Effector memory CD8-positive, alpha-beta T cell (primary cell): Measurements from ENCODE around the gene BICDL2.

Experiments
- ATAC-seq: fragments of 150-1000 bp; cut with Tn5 transposase; replicated peaks from 2 replicates; pipeline ENCODE4 v1.10.0; 2021; ENCODE audit warnings: mild to moderate bottlenecking, moderate library complexity
- DNase-seq, 3 experiments: peaks; one replicate each; pipeline ENCODE4 v3.0.0; 2021
- H3K27ac Mint-ChIP-seq, 2 donors: one replicate each; pipeline ENCODE4 v1.8.0; 2022; ENCODE audit warnings: mild to moderate bottlenecking in 2 of 2, mixed read lengths in 2 of 2, moderate library complexity in 2 of 2
- H3K27me3 Mint-ChIP-seq, 2 donors: one replicate each; pipeline ENCODE4 v1.8.0; 2022; ENCODE audit warnings: mixed read lengths in 2 of 2
- H3K36me3 Mint-ChIP-seq: one replicate; pipeline ENCODE4 v1.8.0; 2022; ENCODE audit warnings: mild to moderate bottlenecking, moderate library complexity, mixed read lengths; ENCODE audit not compliant: insufficient read depth
- H3K4me1 Mint-ChIP-seq, 2 donors: one replicate each; pipeline ENCODE4 v1.8.0; 2022; ENCODE audit warnings: low read depth in 2 of 2, mixed read lengths in 2 of 2
- H3K4me3 Mint-ChIP-seq, 2 donors: one replicate each; pipeline ENCODE4 v1.8.0; 2022; ENCODE audit warnings: mild to moderate bottlenecking in 2 of 2, mixed read lengths in 2 of 2, moderate library complexity in 2 of 2
- H3K9me3 Mint-ChIP-seq, 2 donors: one replicate each; pipeline ENCODE4 v1.8.0; 2022; ENCODE audit warnings: mixed read lengths in 2 of 2

The BICDL2 gene

GRCh38 chr16:3022684-3023414 is 13.9 kb downstream of the BICDL2 start:
- Mint-ChIP-seq H3K4me3 (peak overlapping the region; percentile 81 to 85), H3K27me3 (no peaks in the 10 kb centered on the region), H3K36me3 (peaks cover 26% of the 10 kb centered on the region), H3K9me3 (no peaks in the 10 kb centered on the region), H3K27ac (peak overlapping the region in 1 of 2 donors; percentile 93), H3K4me1 (peaks cover 41 to 45% of the 10 kb centered on the region in 2 donors)
- DNase-seq (no peak), ATAC-seq (no peak)

- ATAC-seq (peak; percentile 23), DNase-seq (peak; percentile 62 to 66 (median 65))
- H3K27ac Mint-ChIP-seq = peak overlapping the region in 1 of 2 donors; percentile 93
- peak overlapping the region; percentile 81 to 85 for H3K4me3 Mint-ChIP-seq
- H3K27me3 Mint-ChIP-seq = no peaks in the 10 kb centered on the region
- H3K9me3 Mint-ChIP-seq = no peaks in the 10 kb centered on the region
- H3K36me3 Mint-ChIP-seq = peaks cover 26% of the 10 kb centered on the region
- peaks cover 41 to 45% of the 10 kb centered on the region in 2 donors for H3K4me1 Mint-ChIP-seq
These were observed 14.5 kb downstream of the BICDL2 start for GRCh38 chr16:3022208-3022683.

DNA sequence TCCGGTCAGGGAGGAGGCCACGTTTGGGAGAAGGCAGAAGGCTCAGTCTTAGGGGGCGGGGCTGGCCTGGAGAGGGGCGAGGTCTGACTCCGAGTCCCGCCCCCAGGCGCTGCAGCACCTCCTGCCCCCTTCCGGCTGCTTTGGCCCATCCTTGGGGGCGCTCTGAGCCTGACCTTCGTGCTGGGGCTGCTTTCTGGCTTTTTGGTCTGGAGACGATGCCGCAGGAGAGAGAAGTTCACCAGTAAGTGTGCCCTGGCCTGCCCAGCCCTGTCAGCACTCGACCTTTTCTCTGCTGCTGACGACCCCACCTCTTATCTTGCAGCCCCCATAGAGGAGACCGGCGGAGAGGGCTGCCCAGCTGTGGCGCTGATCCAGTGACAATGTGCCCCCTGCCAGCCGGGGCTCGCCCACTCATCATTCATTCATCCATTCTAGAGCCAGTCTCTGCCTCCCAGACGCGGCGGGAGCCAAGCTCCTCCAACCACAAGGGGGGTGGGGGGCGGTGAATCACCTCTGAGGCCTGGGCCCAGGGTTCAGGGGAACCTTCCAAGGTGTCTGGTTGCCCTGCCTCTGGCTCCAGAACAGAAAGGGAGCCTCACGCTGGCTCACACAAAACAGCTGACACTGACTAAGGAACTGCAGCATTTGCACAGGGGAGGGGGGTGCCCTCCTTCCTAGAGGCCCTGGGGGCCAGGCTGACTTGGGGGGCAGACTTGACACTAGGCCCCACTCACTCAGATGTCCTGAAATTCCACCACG is 15.1 kb downstream of the BICDL2 start:
- peaks cover 41 to 45% of the 10 kb centered on the region in 2 donors for H3K4me1 Mint-ChIP-seq
- H3K27ac Mint-ChIP-seq = peak overlapping the region; percentile 42 to 93
- H3K4me3 Mint-ChIP-seq = peak overlapping the region; percentile 81 to 85
- ATAC-seq (peak; percentile 15), DNase-seq (peak; percentile 56 to 60 (median 57))
- no peaks in the 10 kb centered on the region for H3K27me3 Mint-ChIP-seq
- H3K9me3 Mint-ChIP-seq = no peaks in the 10 kb centered on the region
- H3K36me3 Mint-ChIP-seq = peaks cover 26% of the 10 kb centered on the region

DNA sequence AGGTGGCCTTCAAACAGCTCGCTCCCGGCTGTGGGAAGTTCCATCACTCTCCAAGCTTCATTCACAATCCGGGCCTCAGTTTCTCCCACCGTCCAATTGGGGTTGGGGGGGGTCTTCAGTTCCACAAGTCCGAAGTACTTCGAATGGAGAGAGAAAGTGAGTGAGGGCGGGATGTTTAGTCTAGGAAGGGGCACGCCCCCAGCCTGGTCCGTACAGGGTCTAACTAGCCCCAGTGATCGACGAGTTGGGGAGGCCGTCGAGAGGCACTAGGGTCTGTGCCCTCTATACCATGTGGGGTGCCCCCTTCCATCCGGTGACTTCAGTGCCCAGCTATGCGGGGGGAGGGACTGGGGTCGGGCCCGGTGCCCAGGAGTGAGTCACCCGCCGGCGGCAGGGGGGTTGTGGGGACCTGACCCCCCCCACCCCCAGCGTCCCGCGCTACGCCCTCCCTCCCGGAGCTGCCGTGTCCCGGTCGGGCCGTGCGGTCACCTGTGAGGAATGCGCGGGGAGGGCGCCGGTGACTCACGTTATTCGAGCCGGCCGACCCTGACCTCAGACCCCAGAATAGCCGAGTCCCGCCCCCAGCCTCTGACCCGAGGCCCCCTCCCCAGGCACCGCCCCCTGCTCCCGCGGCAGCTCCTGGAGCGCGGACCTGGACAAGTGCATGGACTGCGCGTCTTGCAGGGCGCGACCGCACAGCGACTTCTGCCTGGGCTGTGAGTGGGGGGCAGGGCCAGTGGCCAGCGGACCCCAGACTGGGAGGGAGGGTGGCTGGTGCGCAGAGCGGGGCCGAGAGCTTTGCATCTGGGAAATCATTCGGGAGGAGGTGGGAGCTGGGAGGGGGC is 15.9 kb downstream of the BICDL2 start:
- Mint-ChIP-seq H3K9me3 (no peaks in the 10 kb centered on the region), H3K27me3 (no peaks in the 10 kb centered on the region), H3K27ac (peak overlapping the region; percentile 85 to 93), H3K4me3 (peak overlapping the region; percentile 81 to 85), H3K36me3 (peaks cover 23% of the 10 kb centered on the region), H3K4me1 (peaks cover 41 to 45% of the 10 kb centered on the region in 2 donors)
- peak; percentile 39 to 60 (median 55) for DNase-seq
- ATAC-seq = peak; percentile 31

DNA sequence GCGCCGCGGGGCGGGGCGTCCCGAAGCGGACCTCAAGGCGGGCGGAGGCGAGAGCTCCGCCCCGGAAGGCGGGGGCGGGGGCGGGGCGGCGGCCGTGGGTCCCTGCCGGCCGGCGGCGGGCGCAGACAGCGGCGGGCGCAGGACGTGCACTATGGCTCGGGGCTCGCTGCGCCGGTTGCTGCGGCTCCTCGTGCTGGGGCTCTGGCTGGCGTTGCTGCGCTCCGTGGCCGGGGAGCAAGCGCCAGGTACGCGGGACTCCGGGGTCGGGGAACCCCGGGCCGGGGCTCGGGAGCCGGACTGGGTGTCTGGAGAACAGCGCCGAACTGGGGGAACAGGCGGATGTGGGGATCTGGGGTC is 16.5 kb downstream of the BICDL2 start, which contains the start of gene TNFRSF12A:
Gene TNFRSF12A, plus strand, starts transcription at position 122 of the 357 bp plus-strand sequence. Its CDS starts 30 bp downstream, at position 152.
- Mint-ChIP-seq H3K27ac (peak within 1 kb of the TSS; percentile 85 to 93), H3K27me3 (no peaks in the 10 kb centered on the region), H3K4me1 (peaks cover 41 to 44% of the 10 kb centered on the region in 2 donors), H3K36me3 (peaks cover 19% of the 10 kb centered on the region), H3K4me3 (peak within 1 kb of the TSS; percentile 81 to 85), H3K9me3 (no peaks in the 10 kb centered on the region)
- ATAC-seq (peak; percentile 35), DNase-seq (peak; percentile 50 to 52 (median 51))

- H3K27ac Mint-ChIP-seq = peak overlapping the region in 1 of 2 donors; percentile 93
- no peak for ATAC-seq
- no peak for DNase-seq
- peaks cover 15% of the 10 kb centered on the region for H3K36me3 Mint-ChIP-seq
- peak overlapping the region; percentile 81 to 85 for H3K4me3 Mint-ChIP-seq
- peaks cover 41 to 43% of the 10 kb centered on the region in 2 donors for H3K4me1 Mint-ChIP-seq
- H3K9me3 Mint-ChIP-seq = no peaks in the 10 kb centered on the region
- H3K27me3 Mint-ChIP-seq = no peaks in the 10 kb centered on the region
These were observed 17.0 kb downstream of the BICDL2 start for GRCh38 chr16:3019594-3020246.

- no peaks in the 10 kb centered on the region for H3K9me3 Mint-ChIP-seq
- DNase-seq (no peak), ATAC-seq (no peak)
- peaks cover 0 to 12% of the 10 kb centered on the region in 2 donors for H3K27me3 Mint-ChIP-seq
- peak within 1 kb of the TSS in 1 of 2 donors; percentile 25 for H3K27ac Mint-ChIP-seq
- H3K4me1 Mint-ChIP-seq = peaks cover 29 to 32% of the 10 kb centered on the region in 2 donors
- H3K4me3 Mint-ChIP-seq = peak within 1 kb of the TSS in 1 of 2 donors; percentile 52
- peaks cover 8% of the 10 kb centered on the region for H3K36me3 Mint-ChIP-seq
These were observed 18.8 kb downstream of the BICDL2 start, which contains the start of gene CLDN6 for GRCh38 chr16:3017794-3018506. Gene CLDN6, minus strand, starts transcription at chr16:3018183. Its CDS starts 2,162 bp downstream, at chr16:3016021.

DNA sequence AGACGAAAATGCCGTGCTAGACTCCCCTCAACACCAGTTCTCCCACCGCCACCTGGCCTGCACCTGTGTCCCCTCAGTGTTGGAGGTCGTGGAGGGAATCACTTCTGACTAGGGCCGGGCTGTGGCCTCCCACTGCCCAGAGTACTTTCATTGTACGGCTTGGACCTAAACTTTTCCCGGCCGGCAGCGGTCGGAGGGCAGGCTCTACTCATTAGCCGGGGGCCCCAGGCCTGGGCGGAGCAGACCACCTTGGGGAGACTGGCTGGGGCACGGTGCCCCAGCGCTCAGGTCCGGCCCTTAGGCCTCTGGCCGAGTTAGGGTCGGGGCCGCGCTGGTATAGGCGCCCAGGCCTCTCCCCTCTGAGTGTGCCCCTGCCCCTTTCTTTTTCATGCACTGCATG is 19.4 kb downstream of the BICDL2 start:
- H3K36me3 Mint-ChIP-seq = peaks cover 8% of the 10 kb centered on the region
- no peak overlapping the region for H3K4me3 Mint-ChIP-seq
- H3K4me1 Mint-ChIP-seq = peaks cover 23 to 26% of the 10 kb centered on the region in 2 donors
- H3K9me3 Mint-ChIP-seq = no peaks in the 10 kb centered on the region
- no peak overlapping the region for H3K27ac Mint-ChIP-seq
- no peak for ATAC-seq
- peaks cover 0 to 18% of the 10 kb centered on the region in 2 donors for H3K27me3 Mint-ChIP-seq
- no peak for DNase-seq

GRCh38 chr16:3015865-3016521 is 20.8 kb downstream of the BICDL2 start:
- peaks cover 0 to 24% of the 10 kb centered on the region in 2 donors for H3K27me3 Mint-ChIP-seq
- no peak for ATAC-seq

GRCh38 chr16:3014971-3015370 is 21.8 kb downstream of the BICDL2 start:
- Mint-ChIP-seq H3K4me3 (no peak overlapping the region), H3K27ac (no peak overlapping the region), H3K9me3 (no peaks in the 10 kb centered on the region), H3K36me3 (peaks cover 4% of the 10 kb centered on the region), H3K4me1 (peaks cover 2 to 7% of the 10 kb centered on the region in 2 donors), H3K27me3 (peaks cover 0 to 24% of the 10 kb centered on the region in 2 donors)
- no peak for ATAC-seq
- no peak for DNase-seq

More at GRCh38 chr16:3015865-3016521, 20.8 kb downstream of the BICDL2 start:
- Mint-ChIP-seq H3K27ac (no peak overlapping the region), H3K36me3 (peaks cover 4% of the 10 kb centered on the region), H3K9me3 (no peaks in the 10 kb centered on the region), H3K4me1 (peaks cover 10 to 13% of the 10 kb centered on the region in 2 donors), H3K4me3 (no peak overlapping the region)
- no peak for DNase-seq

- no peak overlapping the region for H3K27ac Mint-ChIP-seq
- H3K4me3 Mint-ChIP-seq = no peak overlapping the region
- H3K9me3 Mint-ChIP-seq = no peaks in the 10 kb centered on the region
- peaks cover 4% of the 10 kb centered on the region for H3K36me3 Mint-ChIP-seq
- H3K27me3 Mint-ChIP-seq = peaks cover 0 to 24% of the 10 kb centered on the region in 2 donors
- DNase-seq (no peak), ATAC-seq (no peak)
- H3K4me1 Mint-ChIP-seq = peaks cover 0 to 2% of the 10 kb centered on the region in 2 donors
These were observed 22.6 kb downstream of the BICDL2 start for GRCh38 chr16:3013998-3014690.
